Upper lobe of left lung (tissue), 6 donors: Measurements from ENCODE around the gene TNS3. TPM values are rescaled to one million over a fixed set of nuclear protein-coding genes. Genes with fewer than 3 reads are reported as not detected.
"Not testable (repeated sequence)": the region's sequence is repeated elsewhere in the genome, so short reads cannot be mapped to it uniquely, and the experiment has no call there.

Experiments used
- ATAC-seq, 2 donors: fragments of 200-7000 bp; cut with Tn5 transposase; one replicate each; pipeline ENCODE4 v1.9.1; 2022; ENCODE audit warnings: mild to moderate bottlenecking in 2 of 2, moderate library complexity in 2 of 2; ENCODE audit not compliant: low FRiP score in 2 of 2
- DNase-seq, 2 donors: peaks; one replicate each; pipeline ENCODE4 v3.0.0-alpha.2; 2019 to 2020
- H3K27ac ChIP-seq, 4 donors: fragments of 200-600 bp; sonication (generic); one replicate each; pipeline ENCODE4 v1.5.1; 2016 to 2019
- H3K27me3 ChIP-seq, 4 donors: fragments of 200-600 bp; sonication (generic); one replicate each; pipeline ENCODE4 v1.5.1; 2017 to 2019
- H3K36me3 ChIP-seq, 4 donors: fragments of 200-600 bp; sonication (generic); one replicate each; pipeline ENCODE4 v1.5.1; 2016 to 2019
- H3K4me1 ChIP-seq, 4 donors: fragments of 200-600 bp; sonication (generic); one replicate each; pipeline ENCODE4 v1.5.1; 2018 to 2019
- H3K4me3 ChIP-seq, 4 donors: fragments of 200-600 bp; sonication (generic); one replicate each; pipeline ENCODE4 v1.5.1; 2017 to 2019; ENCODE audit warnings: mild to moderate bottlenecking in 2 of 4, moderate library complexity in 1 of 4
- H3K9me3 ChIP-seq, 4 donors: fragments of 200-600 bp; sonication (generic); one replicate each; pipeline ENCODE4 v1.5.1; 2018 to 2019
- CTCF ChIP-seq, 6 experiments: fragments of 450-650 bp in 4 of 6; fragments of 200-600 bp in 2 of 6; sonication (generic) in 2 of 6; IDR thresholded peaks; one replicate each; pipeline ENCODE4 v1.5.1; 2016 to 2019; ENCODE audit warnings: antibody characterized with exemption in 6 of 6
- EP300 ChIP-seq, 4 donors: sonication (generic); formaldehyde crosslinking; IDR thresholded peaks; one replicate each; pipeline ENCODE4 v1.5.1; 2017; ENCODE audit warnings: antibody characterized with exemption in 4 of 4, control low read depth in 2 of 4
- POLR2A ChIP-seq, 4 donors: fragments of 450-650 bp; IDR thresholded peaks; one replicate each; pipeline ENCODE4 v1.5.1; 2016 to 2017; ENCODE audit warnings: antibody characterized with exemption in 4 of 4, mild to moderate bottlenecking in 2 of 4
- POLR2AphosphoS5 ChIP-seq, 2 donors: sonication (generic); formaldehyde crosslinking; IDR thresholded peaks; one replicate each; pipeline ENCODE4 v1.5.1; 2017; ENCODE audit warnings: antibody characterized with exemption in 2 of 2
- WGBS, 2 donors: methylation state at CpG; one replicate each; pipeline ENCODE4 v1.1.5; 2017 to 2018; 5-methylcytosine and 5-hydroxymethylcytosine counted together
- total RNA-seq, 6 donors: library from RNA; depleted of rRNA in 4 of 6; stranded (reverse); fragments of >200 nt in 4 of 6; gene quantifications; one replicate each; pipeline versions ENCODE4 v1.1.0 to v1.2.1, GENCODE V29; 2016 to 2021
- donor health status: DM: no; HTN: no; CAD: no; lungs with moderate emphysema.
- donor health status: DM: no; HTN: yes; CAD: no; lungs with severe emphysema.

Gene TNS3
- total RNA-seq, 6 donors from 2014 or later = 90.6 to 266 (median 143) TPM

- 84 to 89% methylated on average over 2 to 3 of the region's 3 CpGs for WGBS, 2 donors
- H3K4me3 ChIP-seq = no peak overlapping the region
- H3K27ac ChIP-seq = no peak overlapping the region
- ATAC-seq = no peak
- peaks cover 0 to 12% (median 0%) of the 10 kb centered on the region in 4 donors for H3K4me1 ChIP-seq
- H3K36me3 ChIP-seq = no peaks in the 10 kb centered on the region
- H3K9me3 ChIP-seq = no peaks in the 10 kb centered on the region
- H3K27me3 ChIP-seq = no peaks in the 10 kb centered on the region
- no peak for TF ChIP-seq POLR2AphosphoS5 (IDR thresholded peaks at IDR 0.05)
- no peak for TF ChIP-seq CTCF (IDR thresholded peaks at IDR 0.05)
- no peak for TF ChIP-seq EP300 (IDR thresholded peaks at IDR 0.05)
- no peak for TF ChIP-seq POLR2A (IDR thresholded peaks at IDR 0.05)
- DNase-seq = no peak
Measured at GRCh38 chr7:47544416-47544815, 37.5 kb downstream of the TNS3 start.

- Histone ChIP-seq H3K4me1 (peaks cover 0 to 12% (median under 1%) of the 10 kb centered on the region in 4 donors), H3K27ac (peak overlapping the region in 1 of 4 donors; percentile 9), H3K27me3 (no peaks in the 10 kb centered on the region), H3K9me3 (no peaks in the 10 kb centered on the region), H3K36me3 (no peaks in the 10 kb centered on the region), H3K4me3 (no peak overlapping the region)
- peak in 1 of 2 donors; percentile 12 for TF ChIP-seq POLR2AphosphoS5 (IDR thresholded peaks at IDR 0.05)
- no peak for TF ChIP-seq POLR2A (IDR thresholded peaks at IDR 0.05)
- no peak for TF ChIP-seq CTCF (IDR thresholded peaks at IDR 0.05)
- no peak for ATAC-seq
- no peak for DNase-seq
- 60 to 62% methylated on average over 6 of the region's 6 CpGs for WGBS, 2 donors
Measured at GRCh38 chr7:47543714-47544113, 38.2 kb downstream of the TNS3 start.

- 95 to 100% methylated on average over 4 of the region's 4 CpGs for WGBS, 2 donors
- no peak for ATAC-seq
- no peaks in the 10 kb centered on the region for H3K36me3 ChIP-seq
Measured at GRCh38 chr7:47543056-47543455, 38.9 kb downstream of the TNS3 start.

GRCh38 chr7:47542051-47542450, 39.9 kb downstream of the TNS3 start:
- H3K9me3 ChIP-seq = no peaks in the 10 kb centered on the region
- H3K4me1 ChIP-seq = peaks cover 6 to 28% (median 13%) of the 10 kb centered on the region in 4 donors
- WGBS, 2 donors = 93 to 98% methylated on average over 2 to 3 of the region's 3 CpGs
- no peak for TF ChIP-seq CTCF (IDR thresholded peaks at IDR 0.05)
- no peak for TF ChIP-seq POLR2A (IDR thresholded peaks at IDR 0.05)
- no peak for TF ChIP-seq EP300 (IDR thresholded peaks at IDR 0.05)
- TF ChIP-seq POLR2AphosphoS5 (IDR thresholded peaks at IDR 0.05) = no peak
- no peaks in the 10 kb centered on the region for H3K27me3 ChIP-seq
- H3K27ac ChIP-seq = no peak overlapping the region
- no peak overlapping the region for H3K4me3 ChIP-seq
- no peaks in the 10 kb centered on the region for H3K36me3 ChIP-seq
- ATAC-seq = no peak
- DNase-seq = no peak

More at GRCh38 chr7:47543056-47543455, 38.9 kb downstream of the TNS3 start:
- H3K4me1 ChIP-seq = peaks cover 0 to 19% (median 4%) of the 10 kb centered on the region in 4 donors
- H3K27me3 ChIP-seq = no peaks in the 10 kb centered on the region
- no peak overlapping the region for H3K27ac ChIP-seq
- no peak for DNase-seq
- no peak for TF ChIP-seq CTCF (IDR thresholded peaks at IDR 0.05)
- TF ChIP-seq POLR2AphosphoS5 (IDR thresholded peaks at IDR 0.05) = no peak
- TF ChIP-seq EP300 (IDR thresholded peaks at IDR 0.05) = no peak
- no peak for TF ChIP-seq POLR2A (IDR thresholded peaks at IDR 0.05)
- H3K4me3 ChIP-seq = no peak overlapping the region
- no peaks in the 10 kb centered on the region for H3K9me3 ChIP-seq

- not testable (repeated sequence) for H3K4me3 ChIP-seq, H3K27ac ChIP-seq, ATAC-seq, H3K27me3 ChIP-seq, H3K36me3 ChIP-seq, DNase-seq, H3K9me3 ChIP-seq
- 90 to 93% methylated on average over 9 of the region's 9 CpGs for WGBS, 2 donors
- H3K4me1 ChIP-seq = peaks cover 8 to 33% (median 19%) of the 10 kb centered on the region in 4 donors
Measured at GRCh38 chr7:47541485-47541884, 40.4 kb downstream of the TNS3 start.
